Measurements from ENCODE around the gene MUC21. TPM values are rescaled to one million over a fixed set of nuclear protein-coding genes. Genes with fewer than 3 reads are reported as not detected.

MUC21 gene
- total and polyA plus RNA-seq, 2 of the 8 experiments (the other 6 are each of a cell fraction or from before 2014, with no cell fraction given) = not detected

- POLR2A ChIA-PET (ENCODE audit: partially characterized antibody) = interaction anchor here (1.3 kb wide), 1 partner anchor 103 kb away, joined by 3 read pairs; no protein-coding TSS in a partner anchor
- H3K79me2 ChIP-seq (ENCODE audit: control insufficient read depth in 1 of 2, insufficient read depth in 2 of 2, low read length in 2 of 2) = no peaks in the 10 kb centered on the region
- no peak overlapping the region for H3K27ac ChIP-seq (ENCODE audit: low read depth, low read length)
- no peak for TF ChIP-seq RXRA (IDR thresholded peaks at IDR 0.05; ENCODE audit: insufficient read depth, low read depth, low read length)
- TF ChIP-seq NANOG (IDR thresholded peaks at IDR 0.05; ENCODE audit: insufficient read depth, low read depth, low read length, poor library complexity, severe bottlenecking) = no peak
- H3K23me2 ChIP-seq (ENCODE audit: low read depth, low read length) = no peaks in the 10 kb centered on the region
- H3K4me3 ChIP-seq (ENCODE audit: extremely low read depth in 1 of 4, insufficient read depth in 2 of 4, low read depth in 3 of 4, low read length in 4 of 4) = no peak overlapping the region
- no peak overlapping the region for H3K4me2 ChIP-seq (ENCODE audit: insufficient read depth in 1 of 2, low read depth in 2 of 2, low read length in 2 of 2)
- H3K36me3 ChIP-seq (ENCODE audit: control insufficient read depth in 2 of 4, insufficient read depth in 4 of 4, low read length in 3 of 4) = no peaks in the 10 kb centered on the region
- H3K79me1 ChIP-seq (ENCODE audit: low read depth, low read length) = no peaks in the 10 kb centered on the region
- H3K4ac ChIP-seq (replicated peaks; ENCODE audit: insufficient read length, low read depth, low read length) = no peak overlapping the region
- H2BK5ac ChIP-seq (ENCODE audit: low read depth, low read length) = no peak overlapping the region; the same call in 1 of the 2 replicates
- 0 out of 2 replicates have a peak overlapping the region, but pooled peaks have one; percentile 2 for H2BK20ac ChIP-seq (ENCODE audit: low read length)
- peaks cover 6 to 11% (median 9%) of the 10 kb centered on the region in 4 experiments for H3K4me1 ChIP-seq (replicated peaks in 1 of 4; ENCODE audit: control insufficient read depth in 3 of 4, insufficient read depth in 4 of 4, low read length in 3 of 4)
- no peaks in the 10 kb centered on the region for H3K9me3 ChIP-seq (ENCODE audit: insufficient read depth in 2 of 2, low read depth in 1 of 2, low read length in 1 of 2)
- 80% methylated on average over 2 of the region's 3 CpGs; no CpG with 5 or more reads in 1 of the 2 experiments for WGBS, 2 experiments (ENCODE audit: extremely low coverage in 1 of 2, insufficient coverage in 1 of 2, insufficient read length in 1 of 2, insufficient replicate concordance in 2 of 2, low coverage in 1 of 2, low lambda C conversion rate in 2 of 2, missing lambda C conversion rate in 1 of 2)
- no peak overlapping the region for H4K8ac ChIP-seq (ENCODE audit: extremely low read depth, insufficient read depth, low read length)
- H2BK15ac ChIP-seq (ENCODE audit: low read length) = 0 out of 2 replicates have a peak overlapping the region, but pooled peaks have one; percentile 46
- H2BK12ac ChIP-seq (ENCODE audit: low read depth, low read length) = no peak overlapping the region
- no peak overlapping the region for H3K18ac ChIP-seq (ENCODE audit: extremely low read depth, low read length)
- H2AK5ac ChIP-seq (ENCODE audit: low read depth, low read length) = no peak overlapping the region
- CTCF ChIA-PET (ENCODE audit: partially characterized antibody) = interaction anchor here (1.0 to 6.5 kb wide), 8 partner anchors 10 to 147 kb away, joined by 3 to 52 read pairs (median 8); partner anchors contain the start of gene VARS2
- H3K14ac ChIP-seq (ENCODE audit: insufficient read length) = no peak overlapping the region
- H3K23ac ChIP-seq (ENCODE audit: insufficient read length) = no peak overlapping the region
- no peaks in the 10 kb centered on the region for H4K20me1 ChIP-seq (replicated peaks in 1 of 2; ENCODE audit: control insufficient read depth in 1 of 2, insufficient read depth in 2 of 2, low read length in 2 of 2)
- H4K91ac ChIP-seq (replicated peaks; ENCODE audit: insufficient read length, low read length) = no peak overlapping the region
- no peak overlapping the region for H3K9ac ChIP-seq (replicated peaks in 1 of 4; ENCODE audit: extremely low read depth in 1 of 4, low read depth in 3 of 4, low read length in 3 of 4)
- no peak overlapping the region for H3K56ac ChIP-seq (replicated peaks; ENCODE audit: insufficient read length, low read depth, low read length)
- DNase-seq (ENCODE audit: low read depth in 1 of 2, low spot score in 2 of 2) (no peak), FAIRE-seq (no peak)
- no peaks in the 10 kb centered on the region; a peak in 1 of 7 replicates for H3K27me3 ChIP-seq (replicated peaks in 1 of 4; ENCODE audit: control insufficient read depth in 3 of 4, extremely low read depth in 1 of 4, insufficient read depth in 3 of 4, low read length in 3 of 4)
- H4K5ac ChIP-seq (ENCODE audit: insufficient read length, low read depth, low read length) = no peak overlapping the region
- no peak overlapping the region for H2BK120ac ChIP-seq (replicated peaks; ENCODE audit: low read depth, low read length)
- no peak overlapping the region for H2AFZ ChIP-seq (ENCODE audit: low read length)
These were observed 44.0 kb upstream of the MUC21 start for GRCh38 chr6:30939473-30939872.
